G401.6 (cell line): ENCODE measurements around the gene UCK2.

Experiments
- FAIRE-seq: peaks from 2 replicates; lab custom pipeline; 2012; peaks lifted over from hg19 to GRCh38; lab: Jason Lieb, UNC

The UCK2 gene

GRCh38 chr1:165834229-165834628 lies 6.8 kb downstream of the UCK2 start:
- no peak for FAIRE-seq

- FAIRE-seq, result no peak
Observed at GRCh38 chr1:165834881-165835280, 7.5 kb downstream of the UCK2 start.

GRCh38 chr1:165836664-165837482 lies 9.5 kb downstream of the UCK2 start:
- FAIRE-seq, result no peak

GRCh38 chr1:165837838-165838364 lies 10.5 kb downstream of the UCK2 start:
- FAIRE-seq, result no peak

- FAIRE-seq, result no peak
Observed at GRCh38 chr1:165840423-165840822, 13.0 kb downstream of the UCK2 start.

- no peak for FAIRE-seq
Observed at GRCh38 chr1:165841582-165842017, 14.2 kb downstream of the UCK2 start.

GRCh38 chr1:165842023-165842670 lies 14.7 kb downstream of the UCK2 start:
- FAIRE-seq, result no peak

GRCh38 chr1:165842671-165843129 lies 15.3 kb downstream of the UCK2 start:
- no peak for FAIRE-seq

- no peak for FAIRE-seq
Observed at GRCh38 chr1:165843304-165843703, 15.9 kb downstream of the UCK2 start.

- FAIRE-seq, result no peak
Observed at GRCh38 chr1:165844114-165844798, 16.8 kb downstream of the UCK2 start.

GRCh38 chr1:165844933-165845332 lies 17.5 kb downstream of the UCK2 start:
- no peak for FAIRE-seq

- no peak for FAIRE-seq
Observed at GRCh38 chr1:165845569-165845968, 18.2 kb downstream of the UCK2 start.

GRCh38 chr1:165845992-165846748 lies 18.8 kb downstream of the UCK2 start:
- no peak for FAIRE-seq

GRCh38 chr1:165847486-165847885 lies 20.1 kb downstream of the UCK2 start:
- FAIRE-seq, result no peak

GRCh38 chr1:165849353-165850133 lies 22.1 kb downstream of the UCK2 start:
- FAIRE-seq, result no peak

- no peak for FAIRE-seq
Observed at GRCh38 chr1:165851034-165851658, 23.7 kb downstream of the UCK2 start.

GRCh38 chr1:165852871-165853270 lies 25.5 kb downstream of the UCK2 start:
- no peak for FAIRE-seq

GRCh38 chr1:165853528-165854075 lies 26.2 kb downstream of the UCK2 start:
- no peak for FAIRE-seq

- no peak for FAIRE-seq
Observed at GRCh38 chr1:165854101-165854845, 26.9 kb downstream of the UCK2 start.
